ENCODE measurements around the gene PADI6. TPM values are rescaled to one million over a fixed set of nuclear protein-coding genes. Genes with fewer than 3 reads are reported as not detected.

PADI6 gene
- total and polyA plus RNA-seq, 10 of the 15 experiments (the other 5 are each of a cell fraction or from before 2014, with no cell fraction given): not detected

GRCh38 chr1:17441265-17441992 is 69.4 kb downstream of the PADI6 start:
- Histone ChIP-seq H3K79me2 (ENCODE audit: control insufficient read depth, insufficient read depth, low read length) (peaks cover 25% of the 10 kb centered on the region), H3K9me3 (replicated peaks; ENCODE audit: control insufficient read depth, insufficient read depth, low read length) (no peaks in the 10 kb centered on the region), H3K9ac (ENCODE audit: control insufficient read depth, insufficient read depth, low read length) (no peak overlapping the region; the same call in 1 of the 2 replicates), H3K36me3 (ENCODE audit: control insufficient read depth in 2 of 2, insufficient read depth in 2 of 2, low read length in 1 of 2) (0 out of 4 replicates have a peak, but pooled peaks cover under 1 to 5% of the 10 kb centered on the region in 2 experiments), H3K4me3 (0 out of 2 replicates have a peak overlapping the region, but pooled peaks have one; percentile 28), H2AFZ (ENCODE audit: control insufficient read depth, low read depth, low read length) (peak overlapping the region; percentile 11; the same call in 1 of the 2 replicates), H3K27ac (ENCODE audit: control insufficient read depth, insufficient read depth) (no peak overlapping the region; the same call in 1 of the 2 replicates), H3K4me1 (ENCODE audit: control insufficient read depth, insufficient read depth, low read length) (peaks cover 22% of the 10 kb centered on the region), H3K4me2 (ENCODE audit: control insufficient read depth, insufficient read depth) (peak overlapping the region; percentile 59; the same call in 1 of the 2 replicates), H4K20me1 (ENCODE audit: control insufficient read depth, insufficient read depth) (0 out of 2 replicates have a peak, but pooled peaks cover 3% of the 10 kb centered on the region), H3K27me3 (replicated peaks in 1 of 2; ENCODE audit: control insufficient read depth in 2 of 2, insufficient read depth in 2 of 2, low read length in 1 of 2) (no peaks in the 10 kb centered on the region)
- POLR2A ChIA-PET: no interaction called here
- TF ChIP-seq STAT3 (IDR thresholded peaks at IDR 0.05; ENCODE audit: low read depth, low read length): no peak
- TF ChIP-seq SPI1 (IDR thresholded peaks at IDR 0.05; ENCODE audit: borderline replicate concordance, insufficient read depth, low read depth, low read length): peak; percentile 29; the same call in 1 of the 2 replicates
- peak in 1 of 2 experiments; percentile 18; a peak in 1 of 4 replicates for TF ChIP-seq CEBPB (IDR thresholded peaks at IDR 0.05; ENCODE audit: borderline replicate concordance in 1 of 2, low read depth in 2 of 2, low read length in 2 of 2)
- TF ChIP-seq, protein P1, sequence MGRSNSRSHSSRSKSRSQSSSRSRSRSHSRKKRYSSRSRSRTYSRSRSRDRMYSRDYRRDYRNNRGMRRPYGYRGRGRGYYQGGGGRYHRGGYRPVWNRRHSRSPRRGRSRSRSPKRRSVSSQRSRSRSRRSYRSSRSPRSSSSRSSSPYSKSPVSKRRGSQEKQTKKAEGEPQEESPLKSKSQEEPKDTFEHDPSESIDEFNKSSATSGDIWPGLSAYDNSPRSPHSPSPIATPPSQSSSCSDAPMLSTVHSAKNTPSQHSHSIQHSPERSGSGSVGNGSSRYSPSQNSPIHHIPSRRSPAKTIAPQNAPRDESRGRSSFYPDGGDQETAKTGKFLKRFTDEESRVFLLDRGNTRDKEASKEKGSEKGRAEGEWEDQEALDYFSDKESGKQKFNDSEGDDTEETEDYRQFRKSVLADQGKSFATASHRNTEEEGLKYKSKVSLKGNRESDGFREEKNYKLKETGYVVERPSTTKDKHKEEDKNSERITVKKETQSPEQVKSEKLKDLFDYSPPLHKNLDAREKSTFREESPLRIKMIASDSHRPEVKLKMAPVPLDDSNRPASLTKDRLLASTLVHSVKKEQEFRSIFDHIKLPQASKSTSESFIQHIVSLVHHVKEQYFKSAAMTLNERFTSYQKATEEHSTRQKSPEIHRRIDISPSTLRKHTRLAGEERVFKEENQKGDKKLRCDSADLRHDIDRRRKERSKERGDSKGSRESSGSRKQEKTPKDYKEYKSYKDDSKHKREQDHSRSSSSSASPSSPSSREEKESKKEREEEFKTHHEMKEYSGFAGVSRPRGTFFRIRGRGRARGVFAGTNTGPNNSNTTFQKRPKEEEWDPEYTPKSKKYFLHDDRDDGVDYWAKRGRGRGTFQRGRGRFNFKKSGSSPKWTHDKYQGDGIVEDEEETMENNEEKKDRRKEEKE (IDR thresholded peaks at IDR 0.05): no peak
- peak; percentile 41 for TF ChIP-seq JUNB (IDR thresholded peaks at IDR 0.05)
- no peak for TF ChIP-seq RELB (IDR thresholded peaks at IDR 0.05; ENCODE audit: low read depth)
- no peak for TF ChIP-seq NFYA (IDR thresholded peaks at IDR 0.05; ENCODE audit: borderline replicate concordance, low read depth, low read length)
- no peak for TF ChIP-seq SMC3 (IDR thresholded peaks at IDR 0.05; ENCODE audit: borderline replicate concordance, low read length)
- TF ChIP-seq MEF2A (IDR thresholded peaks at IDR 0.05; ENCODE audit: insufficient read depth, low read depth, low read length): 0 out of 2 replicates have a peak, but pooled peaks have one; percentile 36
- RAD21 ChIA-PET (ENCODE audit: unreplicated experiment): no interaction called here
- ATAC-seq (no peak), FAIRE-seq (no peak), DNase-seq (ENCODE audit: low read depth, low spot score) (no peak)
- SMC1A ChIA-PET (ENCODE audit: uncharacterized antibody, unreplicated experiment): interaction anchor here (0.7 to 1.0 kb wide), 2 partner anchors 10 to 36 kb away, joined by 3 read pairs; no protein-coding TSS in a partner anchor
- in situ Hi-C loops (cut with MboI) (no loop called here), intact Hi-C loops (cut with micrococcal nuclease; ENCODE audit: unreplicated experiment) (no loop called here)
- BruUV-seq (replicated peaks): no TSS peak
- CTCF ChIA-PET: interaction anchor here (0.9 to 1.4 kb wide), 3 partner anchors 10 to 145 kb away, joined by 3 to 4 read pairs (median 3); no protein-coding TSS in a partner anchor
- WGBS (ENCODE audit: insufficient coverage, insufficient replicate concordance, low lambda C conversion rate, missing lambda C conversion rate): 40% methylated on average over 10 of the region's 10 CpGs
